HepG2 (cell line): Measurements from ENCODE around the gene UBE2O. TPM values are rescaled to one million over a fixed set of nuclear protein-coding genes. Genes with fewer than 3 reads are reported as not detected.
A peak's percentile ranks its signal among the peaks of the same experiment; 100 is the strongest.

Source experiments
- CEBPZ ChIP-seq: IDR thresholded peaks from 2 replicates; pipeline ENCODE4 v1.6.1; 2012; ENCODE audit warnings: low read length, improper control_type of control experiment
- ESRRA ChIP-seq: sonication (generic); formaldehyde crosslinking; IDR thresholded peaks from 2 replicates; pipeline ENCODE4 v1.5.1; 2020; ENCODE audit warnings: mild to moderate bottlenecking, low read depth, missing genetic modification reagents
- HOXD1 ChIP-seq: sonication (generic); formaldehyde crosslinking; IDR thresholded peaks from 2 replicates; pipeline ENCODE4 v1.5.0; 2020; ENCODE audit warnings: missing genetic modification reagents
- REL ChIP-seq: sonication (generic); formaldehyde crosslinking; conservative IDR thresholded peaks from 2 replicates; pipeline ENCODE4 v1.8.0; 2022; ENCODE audit warnings: mild to moderate bottlenecking, missing genetic modification reagents, moderate library complexity
- SMAD1 ChIP-seq: sonication (generic); formaldehyde crosslinking; IDR thresholded peaks from 2 replicates; pipeline ENCODE4 v1.4.0; 2020; ENCODE audit warnings: missing genetic modification reagents, low read depth, mild to moderate bottlenecking, borderline replicate concordance
- SMARCC2 ChIP-seq: fragments of 450-650 bp; IDR thresholded peaks from 2 replicates; pipeline ENCODE4 v1.6.1; 2017; ENCODE audit warnings: antibody characterized with exemption, mild to moderate bottlenecking
- TAF1 ChIP-seq: sonication (generic); formaldehyde crosslinking; IDR thresholded peaks from 2 replicates; pipeline ENCODE4 v1.4.0; 2020; ENCODE audit warnings: missing genetic modification reagents
- TCF7 ChIP-seq: sonication (generic); IDR thresholded peaks from 2 replicates; pipeline ENCODE4 v1.6.1; 2016; ENCODE audit warnings: antibody characterized with exemption, low read depth
- ZFP36L2 ChIP-seq: sonication (generic); formaldehyde crosslinking; IDR thresholded peaks from 2 replicates; pipeline ENCODE4 v1.4.0; 2020; ENCODE audit warnings: missing genetic modification reagents
- ZFP82 ChIP-seq: sonication (generic); formaldehyde crosslinking; IDR thresholded peaks from 2 replicates; pipeline ENCODE4 v1.5.1; 2020; ENCODE audit warnings: mild to moderate bottlenecking, missing genetic modification reagents, borderline replicate concordance
- ZNF232 ChIP-seq: sonication (generic); formaldehyde crosslinking; IDR thresholded peaks from 2 replicates; pipeline ENCODE4 v1.4.0; 2020; ENCODE audit warnings: missing genetic modification reagents, borderline replicate concordance
- ZNF318 ChIP-seq: sonication (generic); formaldehyde crosslinking; IDR thresholded peaks from 2 replicates; pipeline ENCODE4 v1.4.0; 2020; ENCODE audit warnings: mild to moderate bottlenecking, missing genetic modification reagents
- ZNF343 ChIP-seq: sonication (generic); formaldehyde crosslinking; IDR thresholded peaks from 2 replicates; pipeline ENCODE4 v1.4.0; 2020; ENCODE audit warnings: mild to moderate bottlenecking, missing genetic modification reagents
- ZNF382 ChIP-seq: sonication (generic); formaldehyde crosslinking; IDR thresholded peaks from 2 replicates; pipeline ENCODE4 v1.5.0; 2020; ENCODE audit warnings: missing genetic modification reagents, mild to moderate bottlenecking, borderline replicate concordance
- ZNF549 ChIP-seq: sonication (generic); formaldehyde crosslinking; IDR thresholded peaks from 2 replicates; pipeline ENCODE4 v1.5.0; 2020; ENCODE audit warnings: missing genetic modification reagents
- ZSCAN21 ChIP-seq: sonication (generic); formaldehyde crosslinking; IDR thresholded peaks from 2 replicates; pipeline ENCODE4 v1.8.0; 2022; ENCODE audit warnings: mild to moderate bottlenecking, missing genetic modification reagents, moderate library complexity, borderline replicate concordance
- ZUFSP ChIP-seq: sonication (generic); formaldehyde crosslinking; IDR thresholded peaks from 2 replicates; pipeline ENCODE4 v1.9.0; 2021; ENCODE audit warnings: missing genetic modification reagents, mild to moderate bottlenecking, borderline replicate concordance
- polyA plus RNA-seq, 8 experiments: library from polyadenylated mRNA; depleted of rRNA in 3 of 8; stranded (reverse) in 7 of 8; unstranded in 1 of 8; fragments of >200 nt; fragmentation: Illumina TruSeq in 4 of 8; extraction: Trizol in 4 of 8; gene quantifications; 2 replicates each; pipeline versions ENCODE4 v1.2.1 to v1.2.3, GENCODE V29; 2011 to 2016; ENCODE audit warnings: low read depth in 4 of 8, missing spikeins in 1 of 8, mixed read lengths in 1 of 8; ENCODE audit not compliant: insufficient read depth in 1 of 8
- total RNA-seq, 5 experiments: library from RNA; depleted of rRNA; stranded (reverse); fragments of >200 nt; fragmentation: Illumina TruSeq; extraction: Trizol; gene quantifications; 2 replicates each; pipeline ENCODE4 v1.2.3, GENCODE V29; 2016; ENCODE audit warnings: low read depth in 1 of 5

The UBE2O gene
- total and polyA plus RNA-seq, 2 of the 13 experiments (the other 11 are each of a cell fraction or from before 2014, with no cell fraction given) = 21.5 to 23.5 TPM

- TF ChIP-seq ZNF318 (CRISPR knock-in tag) (no peak), ZFP36L2 (CRISPR knock-in tag) (no peak), ESRRA (CRISPR knock-in tag) (no peak), TAF1 (CRISPR knock-in tag) (no peak), CEBPZ (no peak), ZFP82 (CRISPR knock-in tag) (0 out of 2 replicates have a peak, but pooled peaks have one; percentile 12), HOXD1 (no peak), ZNF343 (CRISPR knock-in tag) (no peak), ZUFSP (no peak), SMAD1 (CRISPR knock-in tag) (no peak), ZSCAN21 (CRISPR knock-in tag) (0 out of 2 replicates have a peak, but pooled peaks have one; percentile 2), REL (no peak), SMARCC2 (no peak), ZNF549 (no peak), TCF7 (0 out of 2 replicates have a peak, but pooled peaks have one; percentile 2), ZNF382 (CRISPR knock-in tag) (no peak), ZNF232 (CRISPR knock-in tag) (no peak)
These were observed 47.3 kb upstream of the UBE2O start (continued) for GRCh38 chr17:76500074-76500746.
